CD4-positive, alpha-beta T cell treated with Interleukin-21 for 1 hour (primary cell): ENCODE data around the gene CX3CR1.

ENCODE experiments used
- DNase-seq: peaks from one replicate; pipeline ENCODE4 v3.0.0-alpha.2; 2020

CX3CR1 gene

DNA sequence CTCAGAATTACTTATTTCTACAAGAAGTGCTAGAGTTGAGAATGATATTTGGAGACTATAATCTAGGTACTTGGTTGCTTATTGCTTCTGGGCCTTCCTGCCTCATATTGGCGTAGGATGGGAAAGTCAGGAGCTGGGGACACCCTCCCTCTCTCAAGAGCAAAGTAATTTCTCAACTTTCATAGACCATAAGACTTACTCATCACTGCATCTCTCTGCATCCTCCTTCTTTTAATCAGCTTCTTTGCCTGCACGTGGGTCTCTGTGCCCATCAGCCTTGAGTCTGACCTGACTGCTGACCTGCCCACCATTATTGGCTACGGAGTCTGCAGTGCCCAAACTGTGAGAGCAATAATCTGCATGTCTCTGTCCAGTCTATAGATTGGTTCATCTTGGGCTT, 60.1 kb downstream of the CX3CR1 start:
- no peak for DNase-seq

- no peak for DNase-seq
These were observed 63.6 kb downstream of the CX3CR1 start for GRCh38 chr3:39216176-39216790.

DNA sequence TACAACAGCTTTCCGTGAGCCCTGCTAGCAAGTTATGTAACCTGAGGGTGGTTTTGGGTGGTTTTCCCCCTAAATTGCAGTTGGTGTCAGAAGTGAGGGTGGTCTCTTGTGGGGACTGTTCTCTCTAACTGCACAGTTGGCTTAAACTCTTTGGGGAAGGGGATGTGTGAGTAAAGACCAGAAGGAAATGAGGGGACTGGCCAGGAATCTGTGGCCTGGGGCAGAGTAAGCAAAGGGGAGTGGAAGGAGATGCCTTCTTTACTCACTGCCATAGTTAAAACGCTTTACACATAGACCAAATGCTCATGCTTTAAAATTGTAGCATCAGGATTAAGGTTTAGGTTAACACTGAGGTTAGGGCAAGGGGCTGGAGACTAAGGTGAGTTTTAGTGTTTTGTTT, 66.2 kb downstream of the CX3CR1 start:
- DNase-seq: no peak
